HCT116 (cell line): ENCODE measurements around the gene NAV3. TPM values are rescaled to one million over a fixed set of nuclear protein-coding genes. Genes with fewer than 3 reads are reported as not detected.

Source experiments
- ATAC-seq: fragments of 200-7000 bp; cut with Tn5 transposase; 2 replicates; pipeline ENCODE4 v1.9.1; 2020; ENCODE audit warnings: mild to moderate bottlenecking, moderate library complexity
- BruUV-seq: library from RNA; stranded (reverse); fragments of 400-500 nt; replicated peaks from 2 replicates; lab custom pipeline; 2021; lab: Mats Ljungman, UMichigan
- CTCF ChIA-PET: fragments of 300-600 bp; sonication (Branson Sonifier 250); formaldehyde crosslinking; loops from one replicate; lab custom pipeline; 2021; ENCODE audit warnings: antibody characterized with exemption; lab: Charles Lee
- POLR2A ChIA-PET: fragments of 300-600, 350-600 bp; sonication (Branson Sonifier 250); formaldehyde crosslinking; loops from one replicate; lab custom pipeline; 2021; ENCODE audit warnings: antibody characterized with exemption; lab: Charles Lee
- RAD21 ChIA-PET, 2 experiments: fragments of 300-600 bp; sonication (Branson Sonifier 250); formaldehyde crosslinking; loops; one replicate each; lab custom pipeline; 2023; ENCODE audit warnings: low total read pairs in 2 of 2; ENCODE audit not compliant: uncharacterized antibody in 2 of 2, unreplicated experiment in 2 of 2, low non-redundant PET in 1 of 2; lab: Charles Lee
- DNase-seq: peaks from one replicate; pipeline ENCODE4 v3.0.0-alpha.2; 2010; ENCODE audit warnings: low read depth, low spot score
- H2AFZ ChIP-seq: fragments of 200-600 bp; shearing (Covaris generic), sonication (generic); 2 replicates; pipeline ENCODE4 v1.6.1; 2017; ENCODE audit warnings: low read depth, mixed run types, mixed read lengths, antibody characterized with exemption, low read length; ENCODE audit not compliant: poor library complexity, severe bottlenecking
- H3K27ac ChIP-seq: 2 replicates; pipeline ENCODE4 v1.5.1; 2012; ENCODE audit warnings: low read depth, low read length
- H3K27me3 ChIP-seq: fragments of 200-600 bp; sonication (generic); 2 replicates; pipeline ENCODE4 v1.6.1; 2016; ENCODE audit warnings: mixed run types, low read length, mixed read lengths; ENCODE audit not compliant: insufficient read depth
- H3K36me3 ChIP-seq, 2 experiments: fragments of 200-500 bp in 1 of 2; fragments of 200-600 bp in 1 of 2; sonication (Bioruptor generic) in 1 of 2; sonication (generic) in 1 of 2; 2 replicates each; pipeline versions ENCODE4 v1.5.1 to v1.6.1; 2014 to 2016; ENCODE audit warnings: low read length in 2 of 2, inconsistent platforms in 1 of 2, mixed read lengths in 1 of 2, mixed run types in 1 of 2; ENCODE audit not compliant: insufficient read depth in 2 of 2, control insufficient read depth in 1 of 2
- H3K4me1 ChIP-seq, 2 experiments: fragments of 200-600 bp in 1 of 2; sonication (generic) in 1 of 2; 2 replicates each; pipeline versions ENCODE4 v1.5.1 to v1.6.1; 2012 to 2017; ENCODE audit warnings: low read length in 2 of 2, inconsistent platforms in 1 of 2, mild to moderate bottlenecking in 1 of 2, mixed read lengths in 1 of 2, mixed run types in 1 of 2, moderate library complexity in 1 of 2; ENCODE audit not compliant: insufficient read depth in 2 of 2, control insufficient read depth in 1 of 2
- H3K4me2 ChIP-seq: fragments of 200-600 bp; sonication (generic); 2 replicates; pipeline ENCODE4 v1.6.1; 2017; ENCODE audit warnings: mixed run types, low read length, mixed read lengths
- H3K4me3 ChIP-seq, 2 experiments: fragments of 200-600 bp in 1 of 2; sonication (generic) in 1 of 2; replicated peaks in 1 of 2; 2 replicates each; pipeline ENCODE4 v1.5.1; 2011 to 2016; ENCODE audit warnings: low read length in 2 of 2, control low read depth in 1 of 2, low read depth in 1 of 2, mild to moderate bottlenecking in 1 of 2, mixed read lengths in 1 of 2, mixed run types in 1 of 2
- H3K79me2 ChIP-seq: fragments of 200-600 bp; sonication (generic); 2 replicates; pipeline ENCODE4 v1.6.1; 2017; ENCODE audit warnings: mild to moderate bottlenecking, mixed run types, low read length, moderate library complexity, mixed read lengths; ENCODE audit not compliant: insufficient read depth
- H3K9ac ChIP-seq: fragments of 200-600 bp; sonication (generic); 2 replicates; pipeline ENCODE4 v1.6.1; 2016; ENCODE audit warnings: low read length, mixed read lengths
- H3K9me2 ChIP-seq: fragments of 200-600 bp; sonication (generic), shearing (Covaris generic); 2 replicates; pipeline ENCODE4 v1.6.1; 2017; ENCODE audit warnings: mixed run types, mild to moderate bottlenecking, moderate library complexity; ENCODE audit not compliant: insufficient read depth
- H3K9me3 ChIP-seq, 2 experiments: fragments of 200-500 bp in 1 of 2; fragments of 200-600 bp in 1 of 2; sonication (Bioruptor generic) in 1 of 2; sonication (generic) in 1 of 2; 2 replicates each; pipeline ENCODE4 v1.6.1; 2014 to 2017; ENCODE audit warnings: low read length in 2 of 2, mixed read lengths in 2 of 2, inconsistent platforms in 1 of 2, low read depth in 1 of 2, mild to moderate bottlenecking in 1 of 2, mixed run types in 1 of 2, moderate library complexity in 1 of 2; ENCODE audit not compliant: control insufficient read depth in 1 of 2, insufficient read depth in 1 of 2
- H4K20me1 ChIP-seq: fragments of 200-600 bp; sonication (generic), shearing (Covaris generic); 2 replicates; pipeline ENCODE4 v1.6.1; 2017; ENCODE audit warnings: mixed run types, mild to moderate bottlenecking, moderate library complexity; ENCODE audit not compliant: insufficient read depth
- EZH2phosphoT487 ChIP-seq: fragments of 200-600 bp; IDR thresholded peaks from 2 replicates; pipeline ENCODE4 v1.6.1; 2018; ENCODE audit warnings: antibody characterized with exemption, borderline replicate concordance
- POLR2A ChIP-seq: IDR thresholded peaks from 2 replicates; pipeline ENCODE4 v1.7.0; 2011; ENCODE audit warnings: borderline replicate concordance; ENCODE audit not compliant: insufficient read depth, insufficient read length; ENCODE audit errors: extremely low read depth
- POLR2AphosphoS5 ChIP-seq: IDR thresholded peaks from 2 replicates; pipeline ENCODE4 v1.6.1; 2011; ENCODE audit warnings: mild to moderate bottlenecking, low read depth, low read length, moderate library complexity
- SRF ChIP-seq: IDR thresholded peaks from 2 replicates; pipeline ENCODE4 v1.6.1; 2012; ENCODE audit warnings: low read depth
- YY1 ChIP-seq: IDR thresholded peaks from 2 replicates; pipeline ENCODE4 v1.6.1; 2011; ENCODE audit warnings: low read length, low read depth, moderate library complexity, mild to moderate bottlenecking; ENCODE audit not compliant: insufficient replicate concordance; ENCODE audit errors: extremely low read depth
- ZNF274 ChIP-seq: fragments of 200-500 bp; sonication (Bioruptor generic); IDR thresholded peaks from 2 replicates; pipeline ENCODE4 v1.6.1; 2014; ENCODE audit warnings: mild to moderate bottlenecking, low read depth, low read length, inconsistent platforms
- intact Hi-C: fragments of 100-400 bp; cut with micrococcal nuclease; formaldehyde crosslinking; loops from 2 replicates; pipeline ENCODE4 v1.10.0; 2022
- total RNA-seq: library from RNA; stranded (reverse); gene quantifications from one replicate; pipeline ENCODE4 v1.2.1, GENCODE V29; 2021; ENCODE audit not compliant: unreplicated experiment

NAV3 gene
- total RNA-seq, 1 experiment from 2014 or later = 7.8 TPM

DNA sequence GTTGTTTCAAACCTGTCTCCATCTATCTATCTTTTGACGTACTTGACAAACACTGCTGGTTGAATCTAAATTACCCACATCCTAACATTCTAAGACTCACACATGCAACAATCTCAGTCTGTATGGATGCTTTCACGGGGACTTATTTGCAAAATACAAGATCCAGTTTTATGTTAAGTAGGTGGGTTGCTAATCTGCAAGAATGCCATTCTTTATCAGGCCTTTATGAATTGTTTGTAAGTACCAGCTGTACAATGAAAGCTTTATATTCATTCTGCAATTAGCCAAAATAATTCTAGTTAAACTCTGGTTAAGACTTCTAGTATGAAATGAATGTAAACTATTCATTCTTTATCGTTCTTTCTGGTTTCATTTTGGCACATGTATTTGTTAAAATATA, 135.1 kb downstream of the NAV3 start:
- Histone ChIP-seq H3K9me2 (no peaks in the 10 kb centered on the region), H3K79me2 (no peaks in the 10 kb centered on the region), H3K4me1 (no peaks in the 10 kb centered on the region), H4K20me1 (no peaks in the 10 kb centered on the region), H2AFZ (no peak overlapping the region), H3K27me3 (no peaks in the 10 kb centered on the region), H3K36me3 (no peaks in the 10 kb centered on the region), H3K9me3 (no peaks in the 10 kb centered on the region), H3K4me3 (no peak overlapping the region), H3K9ac (no peak overlapping the region), H3K4me2 (no peak overlapping the region), H3K27ac (no peak overlapping the region)
- POLR2A ChIA-PET = no interaction called here
- CTCF ChIA-PET = no interaction called here
- no peak for DNase-seq
- no TSS peak for BruUV-seq
- RAD21 ChIA-PET = no interaction called here
- intact Hi-C loops = no loop called here
- no peak for TF ChIP-seq SRF
- TF ChIP-seq POLR2AphosphoS5 = no peak
- ATAC-seq = no peak

- TF ChIP-seq POLR2A = no peak
- no peak for TF ChIP-seq YY1
- no peak for TF ChIP-seq ZNF274
- TF ChIP-seq EZH2phosphoT487 = no peak
- BruUV-seq = no TSS peak
These were observed 137.3 kb downstream of the NAV3 start for GRCh38 chr12:77968021-77968420.

More at GRCh38 chr12:77968021-77968420, 137.3 kb downstream of the NAV3 start:
- Histone ChIP-seq H3K36me3 (no peaks in the 10 kb centered on the region), H3K27ac (no peak overlapping the region), H3K9ac (no peak overlapping the region), H4K20me1 (no peaks in the 10 kb centered on the region), H3K4me3 (no peak overlapping the region), H3K79me2 (no peaks in the 10 kb centered on the region), H3K4me1 (no peaks in the 10 kb centered on the region), H2AFZ (no peak overlapping the region), H3K27me3 (no peaks in the 10 kb centered on the region), H3K4me2 (no peak overlapping the region), H3K9me2 (no peaks in the 10 kb centered on the region), H3K9me3 (no peaks in the 10 kb centered on the region)
- DNase-seq (no peak), ATAC-seq (no peak)
- intact Hi-C loops = no loop called here
- ChIA-PET POLR2A (no interaction called here), CTCF (interaction anchor here (1.6 kb wide), 1 partner anchor 42 kb away, joined by 3 read pairs; no protein-coding TSS in a partner anchor), RAD21 (no interaction called here)
